Measurements from ENCODE around the gene LCN1. TPM values are rescaled to one million over a fixed set of nuclear protein-coding genes. Genes with fewer than 3 reads are reported as not detected.

LCN1 gene
- total and polyA plus RNA-seq, 2 of the 4 experiments (the other 2 are of a cell fraction), result not detected

- Histone ChIP-seq H2AK9ac (replicated peaks; ENCODE audit: low read depth, low read length, poor library complexity) (no peak overlapping the region), H2BK120ac (ENCODE audit: low read depth, low read length) (no peak overlapping the region), H4K20me1 (ENCODE audit: insufficient read depth, low read length) (no peaks in the 10 kb centered on the region), H4K91ac (ENCODE audit: insufficient read depth, low read depth, low read length) (no peak overlapping the region), H4K5ac (ENCODE audit: low read depth, low read length) (no peak overlapping the region), H3K18ac (ENCODE audit: low read depth, low read length) (no peak overlapping the region), H2BK20ac (ENCODE audit: low read depth, low read length) (no peak overlapping the region), H3K4me1 (ENCODE audit: control insufficient read depth, insufficient read depth, low read length) (no peaks in the 10 kb centered on the region), H3K4me3 (ENCODE audit: insufficient read depth, low read depth, low read length) (no peak overlapping the region), H3K56ac (ENCODE audit: extremely low read depth, insufficient read depth, low read length) (no peak overlapping the region), H3K79me1 (ENCODE audit: low read depth in 1 of 2, low read length in 2 of 2) (no peaks in the 10 kb centered on the region), H3K27me3 (ENCODE audit: control insufficient read depth, insufficient read depth, low read length) (no peaks in the 10 kb centered on the region), H3K4ac (ENCODE audit: low read depth, low read length) (no peak overlapping the region), H3K4me2 (ENCODE audit: low read depth, low read length) (no peak overlapping the region), H2BK15ac (ENCODE audit: low read depth, low read length) (no peak overlapping the region), H2BK5ac (ENCODE audit: low read depth, low read length, poor library complexity, severe bottlenecking) (no peak overlapping the region), H3K27ac (ENCODE audit: insufficient read depth, low read length) (no peak overlapping the region), H2AFZ (replicated peaks; ENCODE audit: low read length, poor library complexity) (no peak overlapping the region), H3K36me3 (ENCODE audit: control insufficient read depth, insufficient read depth, low read length) (no peaks in the 10 kb centered on the region), H4K8ac (ENCODE audit: low read depth in 2 of 2, low read length in 2 of 2) (no peak overlapping the region), H3K14ac (replicated peaks; ENCODE audit: low read depth, low read length) (no peak overlapping the region), H3K9me3 (ENCODE audit: control insufficient read depth, insufficient read depth, low read length) (peaks cover 16% of the 10 kb centered on the region), H3K9ac (ENCODE audit: low read depth, low read length) (no peak overlapping the region), H2AK5ac (ENCODE audit: low read depth, low read length) (no peak overlapping the region), H3K9me1 (ENCODE audit: insufficient read depth, low read length) (no peaks in the 10 kb centered on the region), H3K23ac (ENCODE audit: low read depth, low read length) (no peak overlapping the region)
- in situ Hi-C loops (cut with MboI; ENCODE audit: low sequenced_read_pairs) (no loop called here), dilution Hi-C loops (cut with HindIII; ENCODE audit: low sequenced_read_pairs, unreplicated experiment) (no loop called here), intact Hi-C loops (cut with micrococcal nuclease) (no loop called here)
- no peak for TF ChIP-seq ELK1 (IDR thresholded peaks at IDR 0.05; ENCODE audit: borderline replicate concordance, low read depth, low read length)
- no peak for TF ChIP-seq USF2 (IDR thresholded peaks at IDR 0.05; ENCODE audit: low read depth, low read length)
- TF ChIP-seq MAZ (IDR thresholded peaks at IDR 0.05; ENCODE audit: borderline replicate concordance, low read depth, low read length), result no peak
- TF ChIP-seq BHLHE40 (IDR thresholded peaks at IDR 0.05; ENCODE audit: low read depth, low read length), result no peak
- TF ChIP-seq RAD21 (IDR thresholded peaks at IDR 0.05; ENCODE audit: low read length), result no peak
- TF ChIP-seq FOS (IDR thresholded peaks at IDR 0.05; ENCODE audit: low read depth, low read length), result no peak
- TF ChIP-seq CTCF (conservative IDR thresholded peaks at IDR 0.05; ENCODE audit: low read depth, low read length), result no peak
- no peak for TF ChIP-seq RFX5 (IDR thresholded peaks at IDR 0.05; ENCODE audit: low read depth, low read length)
- no peak for TF ChIP-seq SMC3 (IDR thresholded peaks at IDR 0.05; ENCODE audit: low read depth, low read length)
- TF ChIP-seq NFE2L2 (IDR thresholded peaks at IDR 0.05; ENCODE audit: low read depth, low read length), result no peak
- TF ChIP-seq MXI1 (IDR thresholded peaks at IDR 0.05; ENCODE audit: borderline replicate concordance, low read depth, low read length), result no peak
- no peak for TF ChIP-seq RCOR1 (IDR thresholded peaks at IDR 0.05; ENCODE audit: insufficient replicate concordance, low read length)
- TF ChIP-seq CHD1 (IDR thresholded peaks at IDR 0.05; ENCODE audit: low read depth, low read length), result no peak
- no peak for TF ChIP-seq POLR2A (IDR thresholded peaks at IDR 0.05; ENCODE audit: low read depth, low read length)
- no peak for TF ChIP-seq CEBPB (IDR thresholded peaks at IDR 0.05; ENCODE audit: low read depth, low read length)
- no peak for TF ChIP-seq MAFK (IDR thresholded peaks at IDR 0.05; ENCODE audit: low read depth, low read length)
- POLR2A ChIA-PET (ENCODE audit: unreplicated experiment), result no interaction called here
- WGBS, 2 experiments (ENCODE audit: extremely low coverage in 2 of 2, insufficient read length in 1 of 2), result 87% methylated on average over 3 of the region's 17 CpGs; no CpG with 5 or more reads in 1 of the 2 experiments
- DNase-seq, result no peak
- CTCF ChIA-PET, result no interaction called here
- no TSS peak for BruUV-seq (replicated peaks)
- no peak for ATAC-seq (ENCODE audit: low read depth)
These were observed 41.0 kb downstream of the LCN1 start for GRCh38 chr9:135562235-135562745.

Measured in IMR-90 (cell line).